MM.1S (cell line): ENCODE measurements around the gene TMEM59L.

Experiments used
- EZH2 ChIP-seq: fragments of 300-600 bp; sonication (generic); optimal IDR thresholded peaks from 2 replicates; pipeline ENCODE3; 2017; ENCODE audit warnings: low read depth, mild to moderate bottlenecking, antibody characterized with exemption, low read length, mixed read lengths
- TF ChIP-seq, protein P1 (sequence below): fragments of 300-600 bp; sonication (generic); IDR thresholded peaks from 2 replicates; pipeline ENCODE4 v1.5.1; 2016; ENCODE audit warnings: antibody characterized with exemption, low read length, mixed read lengths

DNA sequence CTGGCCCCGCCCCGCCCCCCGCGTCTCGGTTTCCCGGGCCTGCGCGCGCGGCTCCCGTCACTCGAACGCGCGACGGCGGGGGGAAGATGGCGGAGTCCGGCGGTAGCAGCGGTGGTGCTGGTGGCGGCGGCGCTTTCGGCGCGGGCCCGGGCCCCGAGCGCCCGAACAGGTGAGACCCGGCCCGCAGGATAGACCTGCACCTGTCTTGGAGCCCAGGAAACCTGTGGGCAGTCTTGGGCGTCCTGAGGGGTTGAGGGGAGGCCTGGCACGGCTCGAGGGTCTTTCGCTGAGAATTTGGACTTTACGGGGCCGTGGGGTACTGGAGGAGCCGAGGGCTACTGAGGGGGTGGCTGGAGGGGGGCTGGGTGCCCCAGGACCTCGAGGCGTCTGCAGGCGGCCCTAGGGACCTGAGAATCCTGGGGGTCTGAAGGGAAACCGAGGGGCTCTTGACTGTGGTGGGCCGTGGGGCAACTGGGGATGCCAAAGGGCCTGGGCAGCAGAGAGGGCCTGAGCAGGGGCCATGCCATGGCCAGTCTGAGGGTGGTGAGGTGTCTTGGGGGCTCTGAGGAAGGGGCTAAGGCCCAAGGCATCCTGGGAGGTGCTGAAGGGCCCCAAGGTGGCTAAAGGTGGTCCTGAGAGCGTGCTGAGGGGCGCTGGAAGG, 24.4 kb downstream of the TMEM59L start, which contains the start of gene KLHL26:
- no peak for TF ChIP-seq EZH2
- TF ChIP-seq, protein P1, sequence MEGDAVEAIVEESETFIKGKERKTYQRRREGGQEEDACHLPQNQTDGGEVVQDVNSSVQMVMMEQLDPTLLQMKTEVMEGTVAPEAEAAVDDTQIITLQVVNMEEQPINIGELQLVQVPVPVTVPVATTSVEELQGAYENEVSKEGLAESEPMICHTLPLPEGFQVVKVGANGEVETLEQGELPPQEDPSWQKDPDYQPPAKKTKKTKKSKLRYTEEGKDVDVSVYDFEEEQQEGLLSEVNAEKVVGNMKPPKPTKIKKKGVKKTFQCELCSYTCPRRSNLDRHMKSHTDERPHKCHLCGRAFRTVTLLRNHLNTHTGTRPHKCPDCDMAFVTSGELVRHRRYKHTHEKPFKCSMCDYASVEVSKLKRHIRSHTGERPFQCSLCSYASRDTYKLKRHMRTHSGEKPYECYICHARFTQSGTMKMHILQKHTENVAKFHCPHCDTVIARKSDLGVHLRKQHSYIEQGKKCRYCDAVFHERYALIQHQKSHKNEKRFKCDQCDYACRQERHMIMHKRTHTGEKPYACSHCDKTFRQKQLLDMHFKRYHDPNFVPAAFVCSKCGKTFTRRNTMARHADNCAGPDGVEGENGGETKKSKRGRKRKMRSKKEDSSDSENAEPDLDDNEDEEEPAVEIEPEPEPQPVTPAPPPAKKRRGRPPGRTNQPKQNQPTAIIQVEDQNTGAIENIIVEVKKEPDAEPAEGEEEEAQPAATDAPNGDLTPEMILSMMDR, result no peak
